Measurements from ENCODE around the gene ECHDC3. TPM values are rescaled to one million over a fixed set of nuclear protein-coding genes. Genes with fewer than 3 reads are reported as not detected.

ECHDC3 gene
- total and polyA plus RNA-seq, 2 of the 8 experiments (the other 6 are each of a cell fraction or from before 2014, with no cell fraction given), result 15.6 to 19.9 TPM

DNA sequence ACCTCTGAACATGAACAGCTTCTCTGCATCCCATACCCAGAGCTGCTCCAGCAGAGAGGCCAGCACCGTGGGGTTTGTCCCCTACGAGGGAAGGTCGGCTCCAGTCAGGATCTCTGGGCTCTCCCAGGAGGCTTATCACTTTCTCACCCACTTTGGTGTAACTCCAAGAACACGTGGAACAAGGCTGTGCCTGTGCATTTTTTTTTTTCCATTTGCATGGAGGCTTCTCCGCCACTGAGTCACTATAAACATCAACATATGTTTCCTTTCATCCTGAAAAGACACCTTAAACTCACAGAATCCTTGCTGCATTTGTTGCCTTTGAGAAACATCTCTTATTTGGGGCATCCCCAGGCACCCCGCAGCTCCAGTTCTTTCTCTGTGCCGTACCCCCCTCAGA lies 29.4 kb upstream of the ECHDC3 start:
- Histone ChIP-seq H4K5ac (ENCODE audit: insufficient read length, low read depth, low read length) (no peak overlapping the region), H2AFZ (ENCODE audit: low read length) (no peak overlapping the region), H3K9ac (replicated peaks in 1 of 4; ENCODE audit: extremely low read depth in 1 of 4, low read depth in 3 of 4, low read length in 3 of 4) (no peak overlapping the region), H2BK120ac (replicated peaks; ENCODE audit: low read depth, low read length) (no peak overlapping the region), H3K14ac (ENCODE audit: insufficient read length) (no peak overlapping the region), H3K79me2 (ENCODE audit: control insufficient read depth in 1 of 2, insufficient read depth in 2 of 2, low read length in 2 of 2) (no peaks in the 10 kb centered on the region), H3K23ac (ENCODE audit: insufficient read length) (no peak overlapping the region), H3K23me2 (ENCODE audit: low read depth, low read length) (no peaks in the 10 kb centered on the region), H3K36me3 (ENCODE audit: control insufficient read depth in 2 of 4, insufficient read depth in 4 of 4, low read length in 3 of 4) (no peaks in the 10 kb centered on the region), H3K9me3 (ENCODE audit: insufficient read depth in 2 of 2, low read depth in 1 of 2, low read length in 1 of 2) (no peaks in the 10 kb centered on the region), H3K27ac (ENCODE audit: low read depth, low read length) (no peak overlapping the region), H3K56ac (replicated peaks; ENCODE audit: insufficient read length, low read depth, low read length) (no peak overlapping the region), H3K79me1 (ENCODE audit: low read depth, low read length) (no peaks in the 10 kb centered on the region), H3K4me2 (ENCODE audit: insufficient read depth in 1 of 2, low read depth in 2 of 2, low read length in 2 of 2) (no peak overlapping the region), H3K4ac (replicated peaks; ENCODE audit: insufficient read length, low read depth, low read length) (no peak overlapping the region), H2BK12ac (ENCODE audit: low read depth, low read length) (no peak overlapping the region), H2BK20ac (ENCODE audit: low read length) (no peak overlapping the region), H3K27me3 (replicated peaks in 1 of 4; ENCODE audit: control insufficient read depth in 3 of 4, extremely low read depth in 1 of 4, insufficient read depth in 3 of 4, low read length in 3 of 4) (no peaks in the 10 kb centered on the region), H3K4me1 (replicated peaks in 1 of 4; ENCODE audit: control insufficient read depth in 3 of 4, insufficient read depth in 4 of 4, low read length in 3 of 4) (peaks cover 0 to 1% (median 0%) of the 10 kb centered on the region in 4 experiments; a peak in 1 of 7 replicates), H4K91ac (replicated peaks; ENCODE audit: insufficient read length, low read length) (no peak overlapping the region), H3K18ac (ENCODE audit: extremely low read depth, low read length) (no peak overlapping the region), H2BK5ac (ENCODE audit: low read depth, low read length) (no peak overlapping the region), H4K8ac (ENCODE audit: extremely low read depth, insufficient read depth, low read length) (no peak overlapping the region; the same call in 1 of the 2 replicates), H4K20me1 (replicated peaks in 1 of 2; ENCODE audit: control insufficient read depth in 1 of 2, insufficient read depth in 2 of 2, low read length in 2 of 2) (no peaks in the 10 kb centered on the region), H3K4me3 (ENCODE audit: extremely low read depth in 1 of 4, insufficient read depth in 2 of 4, low read depth in 3 of 4, low read length in 4 of 4) (no peak overlapping the region), H2AK5ac (ENCODE audit: low read depth, low read length) (no peak overlapping the region), H2BK15ac (ENCODE audit: low read length) (no peak overlapping the region)
- 94% methylated on average over 5 of the region's 7 CpGs; no CpG with 5 or more reads in 1 of the 2 experiments for WGBS, 2 experiments (ENCODE audit: extremely low coverage in 1 of 2, insufficient coverage in 1 of 2, insufficient read length in 1 of 2, insufficient replicate concordance in 2 of 2, low coverage in 1 of 2, low lambda C conversion rate in 2 of 2, missing lambda C conversion rate in 1 of 2)
- FAIRE-seq (no peak), DNase-seq (ENCODE audit: low read depth in 1 of 2, low spot score in 2 of 2) (no peak)
- CTCF ChIA-PET (ENCODE audit: partially characterized antibody), result no interaction called here
- POLR2A ChIA-PET (ENCODE audit: partially characterized antibody), result no interaction called here
- TF ChIP-seq CBX8 (IDR thresholded peaks at IDR 0.05; ENCODE audit: borderline replicate concordance, low read depth, low read length) (no peak), POLR2A (IDR thresholded peaks at IDR 0.05; ENCODE audit: control extremely low read depth in 1 of 2, low read depth in 2 of 2, low read length in 2 of 2) (no peak), RAD21 (IDR thresholded peaks at IDR 0.05 in 1 of 2, conservative IDR thresholded peaks at IDR 0.05 in 1 of 2; ENCODE audit: low read depth in 2 of 2, low read length in 2 of 2) (no peak), SUZ12 (IDR thresholded peaks at IDR 0.05; ENCODE audit: low read length) (no peak), BCL11A (IDR thresholded peaks at IDR 0.05; ENCODE audit: low read depth in 2 of 2, low read length in 2 of 2) (no peak), PHF8 (conservative IDR thresholded peaks at IDR 0.05; ENCODE audit: low read depth, low read length) (no peak), SP4 (IDR thresholded peaks at IDR 0.05; ENCODE audit: low read length) (no peak), EZH2 (IDR thresholded peaks at IDR 0.05; ENCODE audit: low read depth, low read length, severe bottlenecking) (no peak), TAF1 (IDR thresholded peaks at IDR 0.05; ENCODE audit: low read depth, low read length) (no peak), BACH1 (IDR thresholded peaks at IDR 0.05; ENCODE audit: low read length) (no peak), E2F6 (IDR thresholded peaks at IDR 0.05) (no peak), RXRA (IDR thresholded peaks at IDR 0.05; ENCODE audit: insufficient read depth, low read depth, low read length) (no peak)
- TF ChIP-seq, protein P1, sequence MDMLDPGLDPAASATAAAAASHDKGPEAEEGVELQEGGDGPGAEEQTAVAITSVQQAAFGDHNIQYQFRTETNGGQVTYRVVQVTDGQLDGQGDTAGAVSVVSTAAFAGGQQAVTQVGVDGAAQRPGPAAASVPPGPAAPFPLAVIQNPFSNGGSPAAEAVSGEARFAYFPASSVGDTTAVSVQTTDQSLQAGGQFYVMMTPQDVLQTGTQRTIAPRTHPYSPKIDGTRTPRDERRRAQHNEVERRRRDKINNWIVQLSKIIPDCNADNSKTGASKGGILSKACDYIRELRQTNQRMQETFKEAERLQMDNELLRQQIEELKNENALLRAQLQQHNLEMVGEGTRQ (IDR thresholded peaks at IDR 0.05; ENCODE audit: low read length), result no peak

All from H1 (cell line).